ENCODE data around the gene DBR1.
"Not testable (repeated sequence)": the region's sequence is repeated elsewhere in the genome, so short reads cannot be mapped to it uniquely, and the experiment has no call there.

Gene DBR1

DNA sequence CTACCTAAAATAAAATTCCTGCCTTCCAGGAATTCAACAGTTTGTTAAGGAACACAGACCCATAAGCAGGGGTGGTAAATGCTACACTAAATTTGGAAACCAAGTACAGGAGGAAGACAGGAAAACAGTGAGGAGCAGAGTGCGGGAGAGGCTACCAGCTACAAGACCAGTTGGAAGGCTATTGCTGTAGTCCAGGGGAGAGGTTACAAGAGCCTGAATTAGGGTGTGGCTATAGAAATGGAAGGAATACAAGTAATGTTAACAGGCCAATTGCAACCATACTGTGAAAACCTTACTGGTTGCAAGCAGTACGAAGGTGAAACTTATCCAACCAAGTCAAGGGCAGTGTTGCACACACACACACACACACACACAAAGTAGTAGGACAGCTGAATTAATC, 11.5 kb upstream of the DBR1 start:
- DNase-seq = no peak

DNA sequence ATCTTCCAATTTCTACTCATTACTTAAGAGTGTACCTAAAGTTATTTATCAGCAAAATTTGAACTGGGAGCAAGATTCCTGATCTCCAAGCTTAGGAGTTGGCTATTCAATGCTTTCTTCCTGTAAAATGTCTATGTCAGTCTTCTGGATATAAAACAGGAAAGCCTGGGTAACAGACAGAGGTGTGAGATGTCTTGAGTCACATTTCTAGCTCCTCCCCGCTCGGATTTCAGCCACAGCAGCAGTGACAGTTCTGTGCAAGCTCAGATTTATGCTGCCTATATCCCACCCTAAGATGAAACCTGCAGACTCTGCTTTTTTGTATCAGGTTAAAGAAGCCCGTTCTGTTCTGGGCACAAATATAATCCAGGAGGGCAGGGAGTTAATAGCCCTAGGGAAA, 10.3 kb upstream of the DBR1 start:
- DNase-seq = no peak

DNA sequence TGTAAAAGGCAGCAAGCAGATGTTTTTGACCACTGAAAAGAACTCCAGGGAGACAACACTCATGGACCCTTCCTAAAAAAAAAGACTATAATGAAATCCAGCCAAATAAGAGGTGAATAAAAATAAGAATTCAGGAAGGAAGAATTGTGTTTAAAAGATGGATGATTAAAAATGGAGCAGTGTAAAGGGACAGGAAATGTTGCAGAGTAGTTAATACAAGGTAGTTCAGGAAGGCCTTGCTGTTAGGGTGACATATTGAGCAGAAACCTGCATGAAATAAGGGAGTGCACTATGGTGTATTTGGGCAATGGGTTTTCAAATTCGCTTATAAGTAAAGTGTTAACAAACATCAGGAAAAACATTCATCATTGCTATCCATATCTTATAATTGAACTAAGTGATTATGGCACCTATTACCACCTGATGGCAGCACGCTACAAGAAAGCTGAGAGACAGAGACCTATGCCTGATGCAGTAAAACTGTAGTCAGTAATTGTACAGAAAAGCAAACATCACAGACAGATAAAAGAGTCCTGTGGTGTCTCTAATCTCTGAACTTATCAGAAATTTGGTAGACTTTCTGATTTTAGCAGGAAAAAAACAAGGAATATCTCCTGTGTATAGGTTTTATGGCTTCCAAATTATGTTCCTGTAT, 5.8 kb upstream of the DBR1 start:
- DNase-seq = peak; percentile 40

DNA sequence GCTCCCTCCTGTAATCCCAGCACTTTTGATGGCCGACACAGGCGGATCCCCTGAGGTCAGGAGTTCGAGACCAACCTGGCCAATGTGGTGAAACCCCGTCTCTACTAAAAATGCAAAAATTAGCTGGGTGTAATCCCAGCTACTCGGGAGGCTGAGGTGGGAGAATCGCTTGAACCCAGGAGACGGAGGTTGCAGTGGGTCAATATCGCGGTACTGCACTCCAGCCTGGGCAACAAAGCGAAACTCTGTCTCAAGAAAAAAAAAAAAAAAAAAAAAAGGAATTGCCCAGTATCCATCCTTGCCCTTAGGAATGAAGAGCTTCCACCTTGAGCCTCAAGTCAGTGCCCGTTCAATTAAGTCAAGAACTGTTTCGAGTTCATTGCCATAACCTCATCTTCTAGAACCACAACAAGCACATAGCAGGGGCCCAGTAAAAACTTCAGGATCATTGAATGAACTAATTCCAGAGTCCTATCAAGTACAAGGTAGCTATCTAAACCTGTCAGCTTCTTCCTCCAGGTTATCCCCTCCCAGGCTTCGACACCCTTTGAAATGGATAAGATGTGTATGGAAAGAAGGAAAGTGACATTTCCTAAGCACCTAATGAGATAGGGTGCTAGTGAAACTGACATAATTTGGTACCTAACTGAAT, 826 bp downstream of the DBR1 start:
- no peak for DNase-seq

DNA sequence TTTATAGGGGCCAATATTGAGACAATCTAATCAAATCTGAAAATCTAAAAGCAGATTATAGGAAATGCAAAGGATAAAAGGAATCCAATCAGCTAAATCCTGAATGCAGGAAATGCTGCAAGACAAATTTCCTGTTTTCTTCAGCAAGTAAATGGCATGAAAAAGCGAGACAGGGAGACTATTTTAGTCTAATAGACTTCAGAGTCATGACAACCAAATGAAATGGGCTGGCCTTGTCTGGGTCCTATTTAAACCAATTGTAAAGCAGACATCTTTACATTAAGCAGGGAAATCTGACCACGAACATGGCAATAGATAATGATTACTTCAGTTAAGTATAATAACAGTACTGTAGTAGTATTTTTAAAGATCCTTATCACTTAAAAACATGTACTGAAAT, 2.1 kb downstream of the DBR1 start:
- no peak for DNase-seq

DNA sequence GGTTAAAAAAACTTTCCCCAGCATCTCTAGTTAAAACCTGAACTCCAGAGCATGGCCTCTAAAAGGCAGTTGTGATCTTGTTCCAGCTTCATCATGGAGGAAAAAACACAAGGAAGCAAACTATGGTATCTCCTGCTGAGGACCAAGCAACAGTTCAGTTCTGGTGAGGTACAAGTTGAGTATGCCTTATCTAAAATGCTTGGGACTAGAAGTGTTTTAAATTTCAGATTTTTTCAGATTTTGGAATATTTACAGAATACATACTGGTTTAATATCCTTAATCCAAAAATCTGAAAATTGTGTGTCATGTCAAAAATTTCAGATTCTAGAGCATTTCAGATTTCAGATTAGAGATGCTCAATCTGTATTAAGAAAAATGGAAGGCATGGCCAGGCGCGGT, 9.7 kb downstream of the DBR1 start:
- no peak for DNase-seq

DNA sequence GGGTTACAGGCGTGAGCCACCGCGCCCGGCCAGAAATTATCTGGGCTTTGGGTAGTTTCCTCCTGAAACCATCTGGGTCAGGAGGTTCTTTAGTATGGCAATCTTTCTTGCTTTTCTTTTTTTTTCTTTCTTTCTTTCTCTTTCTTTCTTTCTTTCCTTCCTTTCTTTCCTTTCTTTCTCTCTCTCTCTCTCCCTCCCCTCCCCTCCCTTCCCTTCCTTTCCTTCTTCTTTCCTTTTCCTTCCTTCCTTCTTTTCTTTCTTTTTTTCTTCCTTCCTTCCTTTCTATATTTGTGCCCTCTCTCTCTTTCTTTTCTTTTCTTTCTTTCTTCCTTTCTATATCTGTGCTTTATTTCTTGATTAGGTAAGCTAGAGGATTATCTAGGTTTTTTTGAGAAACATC, 17.0 kb downstream of the DBR1 start:
- no peak for DNase-seq

DNA sequence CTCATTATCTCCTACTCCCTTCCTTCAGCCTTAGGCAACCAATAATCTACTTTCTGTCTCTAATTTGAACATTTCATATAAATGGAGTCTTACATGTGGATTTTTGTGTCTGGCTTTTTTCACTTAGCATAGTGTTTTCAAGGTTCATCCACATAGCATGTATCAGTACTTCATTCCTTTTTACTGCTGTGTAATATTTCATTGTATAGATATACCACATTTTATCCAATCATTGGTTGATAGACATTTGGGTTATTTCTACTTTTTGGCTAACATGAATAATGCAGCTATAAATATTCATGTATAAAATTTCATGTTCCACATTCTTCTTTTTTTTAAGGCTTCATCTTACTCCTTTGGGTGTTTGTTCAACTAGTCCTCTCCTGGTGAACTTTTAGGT, 20.2 kb downstream of the DBR1 start:
- no peak for DNase-seq

DNA sequence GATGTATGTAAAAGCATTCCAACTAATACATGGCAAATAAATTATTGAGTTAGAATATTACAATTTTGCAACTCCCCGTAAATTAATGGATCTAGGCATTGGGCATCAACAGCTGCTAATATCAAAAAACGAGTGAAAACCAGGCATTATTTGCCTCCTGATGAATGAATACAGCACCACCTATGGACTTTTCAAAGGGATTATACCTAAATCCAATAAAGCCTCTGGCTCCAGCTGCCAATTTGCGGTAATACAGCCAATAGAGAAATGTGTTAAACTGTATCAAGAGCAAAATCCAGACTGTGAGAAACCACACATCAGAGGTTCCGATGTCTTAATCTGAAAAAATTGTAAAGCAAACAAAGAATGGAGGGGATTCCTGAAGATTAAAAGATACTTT, 26.2 kb downstream of the DBR1 start:
- no peak for DNase-seq

DNA sequence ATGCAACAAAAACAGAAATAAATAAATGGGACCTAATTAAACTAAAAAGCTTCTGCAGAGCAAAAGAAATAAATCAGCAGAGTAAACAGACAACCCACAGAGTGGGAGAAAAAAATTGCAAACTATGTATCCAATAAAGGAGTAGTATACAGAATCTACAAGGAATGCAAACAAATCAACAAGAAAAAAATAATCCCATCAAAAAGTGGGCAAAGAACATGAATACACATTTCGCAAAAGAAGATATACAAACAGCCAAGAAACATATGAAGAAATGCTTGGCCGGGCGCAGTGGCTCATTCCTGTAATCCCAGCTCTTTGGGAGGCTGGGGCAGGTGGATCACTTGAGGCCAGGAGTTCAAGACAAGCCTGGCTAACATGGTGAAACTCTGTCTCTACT, 32.5 kb downstream of the DBR1 start:
- DNase-seq = not testable (repeated sequence)

DNA sequence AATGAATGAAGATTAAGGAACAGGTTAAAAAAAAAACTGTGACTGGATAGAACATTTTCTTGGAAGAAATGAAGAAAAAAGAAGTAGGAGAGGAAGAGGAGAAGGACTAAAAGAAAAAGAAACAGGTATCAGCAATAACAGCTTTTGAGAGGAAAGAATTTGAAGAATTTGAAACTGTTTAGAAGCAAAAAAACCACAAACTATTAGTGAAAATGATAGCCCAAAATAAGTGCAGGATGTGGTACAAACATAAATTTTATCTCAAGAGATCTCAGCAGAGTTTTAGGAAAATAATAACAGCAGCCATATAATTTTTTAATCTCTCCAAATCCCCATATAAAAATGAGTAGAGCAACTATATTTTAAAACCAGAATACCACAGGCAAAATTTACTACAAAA, 33.8 kb downstream of the DBR1 start:
- DNase-seq = no peak

DNA sequence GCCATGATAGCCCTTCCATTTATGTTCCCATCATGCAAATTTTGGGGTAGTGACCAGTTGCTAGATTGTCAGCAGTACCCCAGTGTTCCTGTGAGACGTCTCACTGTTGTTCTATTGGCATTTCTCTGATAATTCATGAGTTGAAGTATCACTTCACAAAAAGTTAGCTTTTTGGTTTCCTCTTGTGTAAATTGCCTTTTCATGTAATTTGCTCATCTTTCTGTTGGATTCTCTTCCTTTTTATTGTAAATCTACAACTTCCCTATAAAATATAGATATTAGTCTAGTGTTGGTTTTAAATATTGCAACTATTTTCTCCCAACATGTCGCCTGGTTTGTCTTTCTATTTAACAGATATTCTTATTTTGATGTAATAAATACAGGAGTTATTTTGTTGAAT, 35.0 kb downstream of the DBR1 start:
- DNase-seq = no peak

DNA sequence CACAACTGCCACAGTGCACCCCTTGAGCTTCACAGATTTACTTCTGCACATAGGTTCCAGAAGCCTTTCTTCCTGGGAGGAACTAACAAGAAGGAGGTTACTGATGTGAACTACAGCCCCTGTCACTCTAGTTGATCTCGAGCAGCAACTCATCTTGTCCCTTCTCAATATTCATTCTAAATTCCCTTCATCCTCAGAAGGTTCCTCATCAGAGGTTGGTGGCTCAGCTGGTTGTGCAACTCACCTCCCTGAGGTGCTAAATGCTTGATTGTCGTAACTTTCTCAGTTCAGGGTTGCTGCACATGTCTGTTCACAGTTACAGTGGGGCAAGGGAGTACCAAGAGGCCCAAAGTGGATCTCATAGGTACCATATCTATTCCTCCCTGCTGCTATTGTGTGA, 36.9 kb downstream of the DBR1 start:
- no peak for DNase-seq

DNA sequence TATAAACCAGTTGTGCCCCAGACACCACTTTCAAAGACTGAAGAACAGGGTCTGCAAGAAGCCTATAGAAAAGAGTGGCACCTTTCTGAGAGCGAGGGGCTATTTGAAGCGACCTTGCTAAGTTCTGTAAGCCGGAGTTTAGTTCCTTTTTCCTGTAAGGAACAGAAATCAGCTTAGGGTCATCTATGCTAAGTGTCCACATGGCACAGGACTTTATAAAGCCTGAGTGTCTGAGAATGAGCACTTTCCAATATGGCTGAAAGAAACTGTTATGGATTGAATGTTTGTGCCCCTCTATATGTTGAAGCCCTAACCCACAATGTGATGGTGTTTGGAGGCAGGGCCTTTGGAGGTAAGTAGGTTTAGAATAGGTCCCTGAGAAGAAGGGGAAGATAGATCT, 38.5 kb downstream of the DBR1 start:
- DNase-seq = no peak

DNA sequence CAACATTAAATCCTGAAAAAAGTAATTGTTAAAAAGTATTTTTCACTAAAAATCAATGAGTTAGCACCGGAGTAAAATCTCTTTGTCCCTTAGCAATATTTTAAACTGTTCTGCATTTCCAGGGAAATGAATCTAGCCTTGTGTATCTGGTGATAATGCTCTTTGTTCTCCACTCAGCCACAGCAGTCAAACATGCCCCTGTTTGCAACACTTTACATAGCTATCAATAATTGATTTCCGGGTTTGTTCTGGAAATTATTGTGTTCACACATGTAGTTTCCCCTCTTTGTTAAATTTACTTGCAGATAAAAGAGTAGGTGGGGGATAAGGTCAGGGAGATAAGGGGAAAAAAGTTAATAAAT, 38.9 kb downstream of the DBR1 start:
- no peak for DNase-seq

DNA sequence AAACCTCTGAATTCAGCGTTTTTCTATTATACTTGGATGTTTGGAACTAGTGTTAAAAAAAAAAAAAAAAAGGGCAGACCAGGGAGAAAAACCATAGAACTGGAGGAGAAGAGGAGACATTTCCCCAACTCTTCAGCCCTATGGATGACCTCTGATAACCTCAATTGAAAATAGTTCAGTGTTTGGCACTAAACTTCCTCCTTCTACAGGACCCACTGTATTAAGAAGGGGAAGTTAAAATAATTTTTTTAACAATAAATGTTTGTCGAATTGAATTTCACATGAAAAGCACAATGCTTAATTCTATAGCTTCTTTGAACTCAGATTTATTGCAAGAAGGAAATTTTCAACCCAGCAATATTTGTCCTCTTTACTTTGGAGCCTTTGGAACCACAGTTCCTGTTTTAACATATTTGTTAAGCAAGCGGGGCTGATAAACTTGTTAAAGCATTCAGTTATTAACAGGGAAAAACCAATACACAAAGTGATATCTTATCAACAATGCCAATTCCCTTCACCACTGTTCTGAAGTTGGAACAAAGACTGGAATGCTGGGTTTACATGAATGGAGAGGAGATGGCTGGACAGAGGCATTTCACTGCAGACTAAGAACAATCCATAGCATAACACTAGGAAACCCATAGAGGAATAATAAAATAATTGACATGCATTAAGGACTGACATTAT, 39.4 kb downstream of the DBR1 start:
- no peak for DNase-seq

DNA sequence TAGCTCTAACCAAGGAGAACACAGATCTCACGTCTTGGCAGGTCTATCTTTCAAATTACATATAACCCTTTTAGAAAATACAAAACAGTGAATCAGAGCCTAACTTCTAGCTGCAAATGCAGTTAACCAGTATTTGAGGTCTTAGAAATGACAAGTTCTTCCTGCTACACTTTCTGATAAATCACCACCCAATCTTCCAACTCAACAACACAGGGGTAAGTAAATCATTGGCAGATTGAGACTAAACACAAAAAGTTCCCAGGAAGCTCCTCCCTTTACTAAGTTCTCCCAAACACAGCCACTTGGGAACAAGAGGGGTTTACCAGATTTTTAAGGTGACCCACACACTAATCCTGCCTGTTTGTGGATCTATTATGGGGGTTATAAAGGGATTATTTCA, 42.5 kb downstream of the DBR1 start, which contains the start of gene A4GNT:
TSS of gene A4GNT (minus strand) at position 152 of the 400 bp plus-strand sequence. CDS start 1,134 bp downstream, outside the sequence.
- no peak for DNase-seq

DNA sequence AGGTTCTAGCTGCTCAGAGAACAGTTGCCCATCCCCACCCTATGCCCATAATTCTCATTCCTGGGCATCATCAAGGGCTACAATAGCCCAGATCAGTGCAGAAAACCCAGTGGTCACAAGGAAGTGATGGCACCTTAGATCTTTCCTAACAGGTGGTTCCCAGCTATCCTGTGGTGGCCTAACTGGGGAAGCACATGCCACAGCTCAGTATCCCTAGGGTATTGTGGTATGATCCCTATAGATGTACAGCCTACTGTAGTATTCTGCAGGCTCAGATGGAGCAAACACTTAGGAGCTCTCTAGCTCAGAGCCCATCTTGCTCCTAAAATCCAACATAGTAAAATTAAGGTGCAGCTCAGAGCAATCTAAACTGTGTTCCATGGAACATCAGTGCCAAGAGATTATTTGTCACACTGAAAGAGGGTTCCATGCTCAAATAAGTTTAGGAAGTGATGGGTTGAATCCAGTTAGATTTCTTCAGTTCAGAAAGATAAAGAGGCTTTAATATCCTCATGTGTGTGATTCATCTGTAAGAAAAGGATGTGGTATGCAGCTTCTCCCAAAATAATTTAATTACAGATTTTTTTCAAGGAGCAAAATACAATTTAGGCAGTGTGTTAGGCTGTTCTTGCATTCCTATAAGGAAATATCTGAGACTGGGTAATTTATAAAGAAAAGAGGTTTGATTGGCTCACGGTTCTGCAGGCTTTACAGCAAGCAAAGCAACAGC, 46.9 kb downstream of the DBR1 start:
- DNase-seq = no peak

DNA sequence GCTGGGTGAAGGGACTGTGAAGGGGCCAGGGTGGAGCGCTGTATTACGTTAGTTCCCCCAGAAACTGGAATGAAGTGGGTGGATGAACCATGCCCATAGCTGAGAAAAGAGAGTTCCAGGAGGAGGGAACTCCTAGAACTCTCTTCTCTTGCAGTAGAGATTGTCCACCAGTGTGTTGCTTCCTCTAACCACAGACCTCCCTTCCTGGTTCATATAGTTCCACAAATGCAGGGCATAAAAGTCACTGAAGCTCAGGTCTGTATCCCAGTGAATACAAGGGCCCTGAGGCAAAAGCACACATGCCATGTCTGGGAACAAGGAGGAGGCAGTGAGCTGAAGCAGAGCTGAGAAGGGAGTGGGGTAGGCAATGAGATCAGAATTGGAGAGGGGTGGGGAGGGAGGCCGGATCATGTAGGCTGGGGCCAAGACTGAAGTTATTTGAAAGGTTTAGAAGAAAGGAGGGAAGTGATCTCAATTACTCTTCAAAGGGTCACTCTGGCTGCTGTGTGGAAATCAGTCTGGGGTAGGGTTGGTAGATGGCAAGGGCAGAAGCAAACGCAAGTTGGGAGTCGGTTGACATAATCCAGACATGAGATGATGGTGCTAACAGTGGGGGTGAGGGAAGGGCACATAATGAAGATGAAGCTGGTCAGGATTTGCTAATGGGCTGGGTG, 49.0 kb downstream of the DBR1 start:
- no peak for DNase-seq

DNA sequence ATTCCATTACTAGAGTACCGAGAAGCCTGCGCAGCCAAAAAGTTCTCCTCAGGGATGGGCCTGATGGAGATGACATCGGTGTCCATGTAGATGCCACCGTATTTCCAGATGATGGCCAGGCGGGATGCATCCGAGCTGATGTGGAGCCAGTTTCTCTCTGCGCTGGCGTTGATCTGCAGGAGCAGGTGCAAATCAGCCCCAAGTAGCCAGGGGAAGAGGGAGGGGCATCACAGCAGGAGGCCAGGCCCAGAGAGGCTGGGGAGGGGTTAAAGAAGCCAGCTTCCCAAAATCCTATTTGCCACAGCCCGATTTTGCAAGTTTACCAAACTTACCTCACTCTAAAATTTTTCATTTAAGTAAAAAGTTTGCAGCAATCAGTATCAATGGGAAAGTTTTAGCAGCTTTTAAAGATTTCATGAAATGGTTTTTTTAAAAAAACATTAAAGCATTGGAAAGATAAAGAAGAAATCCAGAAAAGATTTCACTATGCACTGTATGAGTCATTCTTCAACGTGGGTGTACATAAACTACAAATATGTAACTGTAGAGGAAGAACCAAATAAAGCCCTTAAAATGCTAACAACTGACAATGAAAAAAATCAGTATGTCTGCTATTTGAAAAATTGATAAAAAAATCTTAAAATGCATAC, 49.9 kb downstream of the DBR1 start:
- DNase-seq = no peak

DNA sequence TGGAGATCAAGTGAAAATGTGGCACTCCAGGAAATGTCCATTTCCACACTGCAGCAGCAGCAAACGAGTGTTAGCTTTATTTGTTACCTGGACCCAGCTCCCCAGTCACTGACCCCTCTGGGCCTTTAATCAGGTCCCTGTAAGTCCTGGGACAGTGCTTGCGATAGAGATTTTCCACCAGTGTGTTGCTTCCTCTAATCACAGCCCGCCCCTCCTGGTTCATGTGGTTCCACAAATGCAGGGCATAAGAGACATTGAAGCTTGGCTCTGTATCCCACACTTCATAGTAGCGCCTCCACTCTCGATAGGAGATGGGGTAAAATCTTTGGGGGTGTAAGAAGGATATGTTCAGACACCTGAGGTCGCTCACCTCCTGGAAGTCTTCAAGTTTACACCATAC, 50.5 kb downstream of the DBR1 start:
- DNase-seq = no peak

DNA sequence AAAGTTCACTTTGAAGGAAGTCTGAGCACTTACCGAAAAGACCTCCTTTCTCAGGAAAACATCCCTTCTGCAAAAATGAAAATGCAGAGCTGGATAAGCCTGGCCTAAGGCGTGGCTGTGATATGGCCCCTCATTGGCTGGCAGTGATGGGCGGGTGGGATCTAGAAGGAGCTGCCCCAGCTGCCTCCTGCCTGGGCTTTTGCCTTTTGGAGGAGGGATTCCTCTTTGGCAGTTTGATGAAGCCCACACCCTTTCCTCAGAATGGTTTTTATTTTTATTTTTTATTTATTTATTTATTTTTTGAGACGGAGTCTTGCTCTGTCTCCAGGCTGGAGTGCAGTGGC, 55.3 kb downstream of the DBR1 start:
- DNase-seq = no peak
